GM15510 (cell line): ENCODE data around the gene TCP11L2.

Experiments
- POLR2A ChIP-seq: IDR thresholded peaks from 3 replicates; pipeline ENCODE4 v1.6.1; 2011; ENCODE audit warnings: borderline replicate concordance; ENCODE audit not compliant: insufficient read length; ENCODE audit errors: extremely low read depth

Gene TCP11L2

GRCh38 chr12:106315523-106315922 lies 13.0 kb downstream of the TCP11L2 start:
- TF ChIP-seq POLR2A, result no peak

GRCh38 chr12:106317406-106318082 lies 15.0 kb downstream of the TCP11L2 start:
- no peak for TF ChIP-seq POLR2A

GRCh38 chr12:106321139-106321850 lies 18.8 kb downstream of the TCP11L2 start:
- TF ChIP-seq POLR2A, result no peak

GRCh38 chr12:106323537-106323936 lies 21.0 kb downstream of the TCP11L2 start:
- no peak for TF ChIP-seq POLR2A

GRCh38 chr12:106327309-106327869 lies 24.9 kb downstream of the TCP11L2 start:
- TF ChIP-seq POLR2A, result no peak

- TF ChIP-seq POLR2A, result no peak
Measured at GRCh38 chr12:106328735-106329134, 26.2 kb downstream of the TCP11L2 start.

GRCh38 chr12:106329231-106329982 lies 26.9 kb downstream of the TCP11L2 start:
- no peak for TF ChIP-seq POLR2A

GRCh38 chr12:106331599-106331998 lies 29.1 kb downstream of the TCP11L2 start:
- no peak for TF ChIP-seq POLR2A

GRCh38 chr12:106332536-106332935 lies 30.0 kb downstream of the TCP11L2 start:
- no peak for TF ChIP-seq POLR2A

GRCh38 chr12:106333010-106333409 lies 30.5 kb downstream of the TCP11L2 start:
- no peak for TF ChIP-seq POLR2A

- TF ChIP-seq POLR2A, result no peak
Measured at GRCh38 chr12:106333756-106334155, 31.2 kb downstream of the TCP11L2 start.

GRCh38 chr12:106341086-106341877 lies 38.7 kb downstream of the TCP11L2 start:
- TF ChIP-seq POLR2A, result no peak

GRCh38 chr12:106342397-106343213 lies 40.1 kb downstream of the TCP11L2 start:
- no peak for TF ChIP-seq POLR2A

GRCh38 chr12:106343214-106343528 lies 40.6 kb downstream of the TCP11L2 start:
- TF ChIP-seq POLR2A, result no peak

GRCh38 chr12:106344131-106344530 lies 41.6 kb downstream of the TCP11L2 start:
- no peak for TF ChIP-seq POLR2A

GRCh38 chr12:106345746-106346145 lies 43.2 kb downstream of the TCP11L2 start:
- no peak for TF ChIP-seq POLR2A
